Measurements from ENCODE around the gene ZNRF3. TPM values are rescaled to one million over a fixed set of nuclear protein-coding genes. Genes with fewer than 3 reads are reported as not detected.
A peak's percentile ranks its signal among the peaks of the same experiment; 100 is the strongest.

ZNRF3 gene
- total and polyA plus RNA-seq, 12 donors, result 1.8 to 7.7 (median 6.2) TPM

DNA sequence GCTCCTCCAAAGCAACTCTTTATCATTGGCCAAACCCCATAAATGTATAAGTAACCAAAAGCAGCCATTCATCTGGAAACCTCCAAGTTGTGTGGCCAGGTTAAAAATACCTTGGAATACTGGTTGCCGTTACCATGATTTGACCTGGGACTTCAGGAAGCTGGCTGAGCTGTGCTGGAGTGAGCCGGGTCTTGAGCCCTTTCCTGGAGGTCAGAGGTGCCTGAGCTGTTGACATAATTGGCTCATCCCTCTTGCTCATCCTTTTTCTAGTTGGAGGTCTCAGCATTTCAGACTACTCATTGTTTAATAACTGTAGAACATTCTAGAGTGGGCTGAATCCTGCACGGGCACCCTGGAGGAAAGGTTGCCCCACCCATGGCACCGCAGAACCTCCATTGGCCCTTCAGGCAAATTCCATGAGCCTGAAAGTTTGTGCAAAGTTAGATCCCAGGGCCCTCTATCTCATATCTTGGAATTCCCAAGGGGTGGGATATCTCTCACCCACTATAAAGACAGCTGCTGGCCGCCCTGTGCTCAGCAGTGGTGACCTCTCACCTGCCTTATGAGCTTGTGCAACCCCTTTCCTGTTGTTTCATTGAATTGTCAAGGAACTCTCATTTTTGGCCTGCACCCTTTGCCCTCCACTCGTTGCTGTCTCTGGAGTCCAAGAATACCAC lies 101.2 kb downstream of the ZNRF3 start:
- peaks cover 0 to 22% (median 0%) of the 10 kb centered on the region in 9 donors for H3K36me3 ChIP-seq
- WGBS, 2 donors, result 76 to 77% methylated on average over 6 of the region's 6 CpGs
- no peaks in the 10 kb centered on the region for H3K27me3 ChIP-seq
- H3K4me1 ChIP-seq, result peaks cover 0 to 4% (median 0%) of the 10 kb centered on the region in 9 donors
- no peak overlapping the region for H3K27ac ChIP-seq
- peaks cover 0 to 8% (median 4%) of the 10 kb centered on the region in 11 donors for H3K9me3 ChIP-seq
- no peak for TF ChIP-seq CTCF (IDR thresholded peaks at IDR 0.05)
- ATAC-seq, result peak in 1 of 8 donors; percentile 14
- H3K4me3 ChIP-seq, result no peak overlapping the region
- no peak for DNase-seq
- intact Hi-C loops (cut with DNase I), result no loop called here

DNA sequence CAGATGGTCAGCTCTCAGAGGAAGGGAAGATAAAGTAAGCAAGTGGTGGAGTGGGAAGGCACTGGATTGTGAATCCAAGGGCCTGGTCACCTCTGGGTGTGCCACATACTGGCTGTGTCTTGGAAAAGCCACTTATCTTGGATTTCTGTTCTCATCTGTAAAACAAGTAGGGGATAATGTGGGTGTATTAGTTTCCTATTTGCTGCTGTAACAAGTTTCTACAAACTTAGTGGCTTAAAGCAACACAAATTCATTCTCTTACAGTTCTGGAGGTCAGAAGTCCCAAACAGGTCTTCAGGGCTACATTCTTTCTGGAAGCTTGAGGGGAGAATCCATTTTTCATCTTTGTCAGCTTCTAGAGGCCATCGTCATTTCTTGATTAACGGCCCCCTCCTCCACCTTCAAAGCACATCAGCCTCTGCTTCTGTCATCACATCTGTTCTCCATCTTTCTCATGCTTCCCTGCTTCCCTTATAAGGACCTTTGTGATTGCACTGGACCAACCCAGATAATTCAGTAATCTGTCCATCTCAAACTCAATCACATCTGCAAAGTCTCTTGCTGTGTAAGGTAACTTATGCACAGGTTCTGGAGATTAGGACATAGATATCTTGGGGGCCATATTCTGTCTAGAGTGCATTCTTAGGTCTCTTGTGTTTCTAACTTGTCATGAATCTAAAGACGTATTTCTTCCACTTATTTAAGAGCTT lies 102.4 kb downstream of the ZNRF3 start:
- WGBS, 2 donors, result 66 to 69% methylated on average over 3 of the region's 3 CpGs
- Histone ChIP-seq H3K27me3 (no peaks in the 10 kb centered on the region), H3K36me3 (peaks cover 0 to 28% (median 0%) of the 10 kb centered on the region in 9 donors), H3K9me3 (peaks cover 0 to 8% (median 4%) of the 10 kb centered on the region in 11 donors), H3K27ac (no peak overlapping the region), H3K4me3 (no peak overlapping the region), H3K4me1 (peaks cover 0 to 4% (median 0%) of the 10 kb centered on the region in 9 donors)
- ATAC-seq, result no peak
- TF ChIP-seq CTCF (IDR thresholded peaks at IDR 0.05), result no peak
- intact Hi-C loops (cut with DNase I), result no loop called here
- no peak for DNase-seq

DNA sequence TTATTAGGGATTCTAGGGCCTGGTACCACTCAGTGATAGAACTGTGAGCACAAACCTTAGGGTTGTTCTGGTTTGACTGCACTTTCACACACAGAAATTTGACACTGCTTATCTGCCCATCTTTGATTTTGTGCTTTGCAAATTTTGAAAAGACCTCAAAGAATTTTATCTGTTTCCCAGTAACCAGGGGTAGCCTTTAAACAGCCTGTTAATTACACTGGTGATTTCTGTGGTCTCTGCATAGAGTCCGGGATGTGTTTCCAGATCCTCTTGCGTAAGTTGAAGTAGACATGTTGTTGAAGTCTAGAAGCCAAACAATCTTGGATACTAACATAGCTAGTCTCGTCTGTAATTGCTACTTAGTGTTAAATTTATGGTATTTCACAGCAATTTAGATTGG lies 103.0 kb downstream of the ZNRF3 start:
- no peaks in the 10 kb centered on the region for H3K27me3 ChIP-seq
- peaks cover 0 to 8% (median 4%) of the 10 kb centered on the region in 11 donors for H3K9me3 ChIP-seq
- no peak overlapping the region for H3K27ac ChIP-seq
- peak in 1 of 8 donors; percentile 61 for ATAC-seq
- peaks cover 0 to 28% (median 0%) of the 10 kb centered on the region in 9 donors for H3K36me3 ChIP-seq
- peaks cover 0 to 4% (median 0%) of the 10 kb centered on the region in 9 donors for H3K4me1 ChIP-seq
- intact Hi-C loops (cut with DNase I), result no loop called here
- H3K4me3 ChIP-seq, result no peak overlapping the region
- 87 to 91% methylated on average over 3 of the region's 3 CpGs for WGBS, 2 donors
- TF ChIP-seq CTCF (IDR thresholded peaks at IDR 0.05), result no peak
- DNase-seq, result no peak

DNA sequence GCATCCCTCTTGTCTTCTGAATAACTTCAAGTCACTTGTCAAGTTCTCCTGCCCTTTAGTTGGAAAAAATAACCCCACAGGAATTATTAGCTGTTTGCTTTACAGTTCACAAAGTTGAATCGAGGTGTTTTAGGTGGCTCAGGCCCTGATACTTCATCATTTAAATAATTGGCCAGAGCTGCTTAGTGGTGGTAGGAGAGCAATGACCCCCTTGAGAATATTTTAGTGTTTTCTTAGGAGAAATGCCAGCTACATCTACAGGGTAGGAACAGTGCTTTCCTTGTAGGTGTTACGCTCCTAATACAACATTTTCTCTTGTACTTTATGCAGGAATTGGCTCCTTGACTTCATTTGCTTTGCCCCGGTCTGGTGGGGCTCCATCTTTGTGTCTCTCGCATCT lies 105.1 kb downstream of the ZNRF3 start:
- WGBS, 2 donors, result 91 to 98% methylated on average over 4 of the region's 4 CpGs
- no peak overlapping the region for H3K4me3 ChIP-seq
- ATAC-seq, result no peak
- no peaks in the 10 kb centered on the region for H3K27me3 ChIP-seq
- no peak for TF ChIP-seq CTCF (IDR thresholded peaks at IDR 0.05)
- peaks cover 0 to 4% (median 0%) of the 10 kb centered on the region in 9 donors for H3K4me1 ChIP-seq
- peaks cover 0 to 28% (median 0%) of the 10 kb centered on the region in 9 donors for H3K36me3 ChIP-seq
- peaks cover 0 to 8% (median 4%) of the 10 kb centered on the region in 11 donors for H3K9me3 ChIP-seq
- H3K27ac ChIP-seq, result no peak overlapping the region
- intact Hi-C loops (cut with DNase I), result no loop called here
- no peak for DNase-seq
